Suprapubic skin (tissue), 4 donors: ENCODE data around the gene BCLAF3. TPM values are rescaled to one million over a fixed set of nuclear protein-coding genes. Genes with fewer than 3 reads are reported as not detected.

Experiments used
- DNase-seq, 2 donors: peaks; one replicate each; pipeline ENCODE4 v3.0.0-alpha.2; 2019; ENCODE audit warnings: low spot score in 2 of 2
- H3K27ac ChIP-seq: fragments of 200-600 bp; sonication (generic); one replicate; pipeline ENCODE4 v1.5.1; 2019
- H3K27me3 ChIP-seq: fragments of 200-600 bp; sonication (generic); one replicate; pipeline ENCODE4 v1.5.1; 2019
- H3K36me3 ChIP-seq: fragments of 200-600 bp; sonication (generic); one replicate; pipeline ENCODE4 v1.5.1; 2019
- H3K4me1 ChIP-seq: fragments of 200-600 bp; sonication (generic); one replicate; pipeline ENCODE4 v1.5.1; 2019
- H3K4me3 ChIP-seq: fragments of 200-600 bp; sonication (generic); one replicate; pipeline ENCODE4 v1.5.1; 2019; ENCODE audit warnings: mild to moderate bottlenecking
- H3K9me3 ChIP-seq: fragments of 200-600 bp; sonication (generic); one replicate; pipeline ENCODE4 v1.5.1; 2019
- CTCF ChIP-seq, 2 donors: fragments of 200-600 bp in 1 of 2; fragments of 450-650 bp in 1 of 2; sonication (generic) in 1 of 2; IDR thresholded peaks; one replicate each; pipeline ENCODE4 v1.5.1; 2016 to 2019; ENCODE audit warnings: antibody characterized with exemption in 2 of 2, mild to moderate bottlenecking in 1 of 2, moderate library complexity in 1 of 2
- EP300 ChIP-seq: sonication (generic); formaldehyde crosslinking; IDR thresholded peaks from one replicate; pipeline ENCODE4 v1.6.1; 2017; ENCODE audit warnings: antibody characterized with exemption
- POLR2A ChIP-seq, 2 donors: fragments of 450-650 bp; IDR thresholded peaks; one replicate each; pipeline ENCODE4 v1.6.1; 2017; ENCODE audit warnings: antibody characterized with exemption in 2 of 2, mild to moderate bottlenecking in 2 of 2, moderate library complexity in 2 of 2
- POLR2AphosphoS5 ChIP-seq, 3 donors: sonication (generic); formaldehyde crosslinking; IDR thresholded peaks; one replicate each; pipeline ENCODE4 v1.6.1; 2017; ENCODE audit warnings: antibody characterized with exemption in 3 of 3
- WGBS: methylation state at CpG from one replicate; pipeline ENCODE4 v1.1.5; 2018; 5-methylcytosine and 5-hydroxymethylcytosine counted together
- total RNA-seq, 4 donors: library from RNA; depleted of rRNA; stranded (reverse); fragments of >200 nt; gene quantifications; one replicate each; pipeline ENCODE4 v1.1.0, GENCODE V29; 2016

The BCLAF3 gene
- total RNA-seq, 4 donors from 2014 or later: 6.0 to 16.3 (median 7.4) TPM

GRCh38 chrX:20028588-20028987 is 37.7 kb upstream of the BCLAF3 start:
- TF ChIP-seq POLR2AphosphoS5 (IDR thresholded peaks at IDR 0.05) (no peak), CTCF (IDR thresholded peaks at IDR 0.05) (no peak), EP300 (no peak), POLR2A (IDR thresholded peaks at IDR 0.05) (no peak)
- Histone ChIP-seq H3K27ac (no peak overlapping the region), H3K36me3 (no peaks in the 10 kb centered on the region), H3K27me3 (no peaks in the 10 kb centered on the region), H3K4me3 (no peak overlapping the region), H3K4me1 (no peaks in the 10 kb centered on the region), H3K9me3 (no peaks in the 10 kb centered on the region)
- 85% methylated on average over 8 of the region's 8 CpGs for WGBS
- no peak for DNase-seq

GRCh38 chrX:20026278-20026677 is 35.4 kb upstream of the BCLAF3 start:
- WGBS: 21% methylated on average over 2 of the region's 2 CpGs
- no peak overlapping the region for H3K27ac ChIP-seq
- no peaks in the 10 kb centered on the region for H3K27me3 ChIP-seq
- H3K4me1 ChIP-seq: no peaks in the 10 kb centered on the region
- no peak for DNase-seq
- no peak overlapping the region for H3K4me3 ChIP-seq
- TF ChIP-seq POLR2AphosphoS5 (IDR thresholded peaks at IDR 0.05): no peak
- no peak for TF ChIP-seq CTCF (IDR thresholded peaks at IDR 0.05)
- no peak for TF ChIP-seq POLR2A (IDR thresholded peaks at IDR 0.05)
- TF ChIP-seq EP300: no peak
- H3K36me3 ChIP-seq: no peaks in the 10 kb centered on the region
- H3K9me3 ChIP-seq: no peaks in the 10 kb centered on the region

- no peak for DNase-seq
- no peaks in the 10 kb centered on the region for H3K9me3 ChIP-seq
- 78% methylated on average over 6 of the region's 6 CpGs for WGBS
- no peaks in the 10 kb centered on the region for H3K36me3 ChIP-seq
- no peak overlapping the region for H3K4me3 ChIP-seq
- H3K4me1 ChIP-seq: no peaks in the 10 kb centered on the region
- no peaks in the 10 kb centered on the region for H3K27me3 ChIP-seq
- TF ChIP-seq CTCF (IDR thresholded peaks at IDR 0.05) (no peak), POLR2AphosphoS5 (IDR thresholded peaks at IDR 0.05) (no peak), POLR2A (IDR thresholded peaks at IDR 0.05) (no peak), EP300 (no peak)
- no peak overlapping the region for H3K27ac ChIP-seq
Observed at GRCh38 chrX:20019672-20020365, 29.0 kb upstream of the BCLAF3 start.

- WGBS: 74% methylated on average over 2 of the region's 2 CpGs
- no peak for DNase-seq
- no peak overlapping the region for H3K27ac ChIP-seq
- H3K4me3 ChIP-seq: no peak overlapping the region
- H3K4me1 ChIP-seq: no peaks in the 10 kb centered on the region
- H3K36me3 ChIP-seq: no peaks in the 10 kb centered on the region
- no peaks in the 10 kb centered on the region for H3K9me3 ChIP-seq
- no peak for TF ChIP-seq CTCF (IDR thresholded peaks at IDR 0.05)
- no peak for TF ChIP-seq EP300
- TF ChIP-seq POLR2A (IDR thresholded peaks at IDR 0.05): no peak
- TF ChIP-seq POLR2AphosphoS5 (IDR thresholded peaks at IDR 0.05): no peak
- no peaks in the 10 kb centered on the region for H3K27me3 ChIP-seq
Observed at GRCh38 chrX:20016616-20016945, 25.7 kb upstream of the BCLAF3 start.

- TF ChIP-seq POLR2A (IDR thresholded peaks at IDR 0.05) (no peak), CTCF (IDR thresholded peaks at IDR 0.05) (no peak), EP300 (no peak)
- WGBS: 75% methylated on average over 9 of the region's 9 CpGs
- no peaks in the 10 kb centered on the region for H3K27me3 ChIP-seq
- no peaks in the 10 kb centered on the region for H3K4me1 ChIP-seq
- no peak overlapping the region for H3K4me3 ChIP-seq
- H3K27ac ChIP-seq: no peak overlapping the region
- no peaks in the 10 kb centered on the region for H3K9me3 ChIP-seq
- DNase-seq: no peak
- no peaks in the 10 kb centered on the region for H3K36me3 ChIP-seq
Observed at GRCh38 chrX:20015945-20016615, 25.2 kb upstream of the BCLAF3 start.
